Ishikawa (cell line): ENCODE results near the gene CD101.

ENCODE experiments used
- CEBPB ChIP-seq: IDR thresholded peaks from 2 replicates; pipeline ENCODE4 v1.6.1; 2012
- CREB1 ChIP-seq: IDR thresholded peaks from 2 replicates; pipeline ENCODE4 v1.6.1; 2012; ENCODE audit warnings: low read depth
- EGR1 ChIP-seq: IDR thresholded peaks from 2 replicates; pipeline ENCODE4 v1.6.1; 2012
- EP300 ChIP-seq: IDR thresholded peaks from 2 replicates; pipeline ENCODE4 v1.6.1; 2012; ENCODE audit warnings: borderline replicate concordance
- FOXM1 ChIP-seq: IDR thresholded peaks from 2 replicates; pipeline ENCODE4 v1.6.1; 2012; ENCODE audit warnings: low read depth, borderline replicate concordance
- NFIC ChIP-seq: IDR thresholded peaks from 2 replicates; pipeline ENCODE4 v1.6.1; 2012
- RAD21 ChIP-seq: IDR thresholded peaks from 2 replicates; pipeline ENCODE4 v1.6.1; 2012; ENCODE audit warnings: low read depth
- TAF1 ChIP-seq: IDR thresholded peaks from 2 replicates; pipeline ENCODE4 v1.6.1; 2012; ENCODE audit warnings: low read depth, mild to moderate bottlenecking
- TCF12 ChIP-seq: IDR thresholded peaks from 2 replicates; pipeline ENCODE4 v1.6.1; 2012; ENCODE audit warnings: low read depth
- TEAD4 ChIP-seq: IDR thresholded peaks from 2 replicates; pipeline ENCODE4 v1.6.1; 2012
- YY1 ChIP-seq: IDR thresholded peaks from 2 replicates; pipeline ENCODE4 v1.6.1; 2012; ENCODE audit warnings: low read depth
- ZBTB7A ChIP-seq: IDR thresholded peaks from 2 replicates; pipeline ENCODE4 v1.6.1; 2012; ENCODE audit warnings: low read depth
- TF ChIP-seq, protein P1 (sequence below): IDR thresholded peaks from 2 replicates; pipeline ENCODE4 v1.6.1; 2012
- TF ChIP-seq, protein P2 (sequence below): IDR thresholded peaks from 2 replicates; pipeline ENCODE4 v1.6.1; 2012; ENCODE audit warnings: low read depth, mild to moderate bottlenecking
- TF ChIP-seq, protein P3 (sequence below): IDR thresholded peaks from 2 replicates; pipeline ENCODE4 v1.6.1; 2012

CD101 gene

DNA sequence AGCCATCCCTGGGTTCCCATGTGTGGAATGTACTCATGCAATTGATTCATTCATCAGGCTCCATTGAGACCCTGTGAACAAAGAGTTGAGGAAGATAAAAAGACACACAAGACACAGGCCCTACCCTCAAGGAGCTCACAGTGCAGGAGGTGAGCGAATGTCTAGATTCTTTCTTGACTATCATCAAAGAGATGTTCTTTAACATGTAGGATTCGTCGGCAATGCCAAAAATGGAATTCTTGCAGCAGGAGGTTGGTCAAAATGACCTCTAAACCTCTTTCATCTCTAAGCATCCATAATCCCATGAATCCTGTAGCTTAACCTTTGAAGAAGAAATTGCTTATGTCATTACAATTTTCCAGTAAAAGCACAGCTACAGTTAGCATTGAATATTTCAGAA, 30.7 kb downstream of the CD101 start:
- no peak for TF ChIP-seq RAD21
- TF ChIP-seq, protein P1, sequence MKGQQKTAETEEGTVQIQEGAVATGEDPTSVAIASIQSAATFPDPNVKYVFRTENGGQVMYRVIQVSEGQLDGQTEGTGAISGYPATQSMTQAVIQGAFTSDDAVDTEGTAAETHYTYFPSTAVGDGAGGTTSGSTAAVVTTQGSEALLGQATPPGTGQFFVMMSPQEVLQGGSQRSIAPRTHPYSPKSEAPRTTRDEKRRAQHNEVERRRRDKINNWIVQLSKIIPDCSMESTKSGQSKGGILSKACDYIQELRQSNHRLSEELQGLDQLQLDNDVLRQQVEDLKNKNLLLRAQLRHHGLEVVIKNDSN: no peak
- TF ChIP-seq TCF12: no peak
- TF ChIP-seq TAF1: no peak
- TF ChIP-seq YY1: no peak
- TF ChIP-seq EP300: no peak
- TF ChIP-seq CREB1: no peak
- TF ChIP-seq TEAD4: no peak
- no peak for TF ChIP-seq CEBPB
- no peak for TF ChIP-seq EGR1
- TF ChIP-seq, protein P2, sequence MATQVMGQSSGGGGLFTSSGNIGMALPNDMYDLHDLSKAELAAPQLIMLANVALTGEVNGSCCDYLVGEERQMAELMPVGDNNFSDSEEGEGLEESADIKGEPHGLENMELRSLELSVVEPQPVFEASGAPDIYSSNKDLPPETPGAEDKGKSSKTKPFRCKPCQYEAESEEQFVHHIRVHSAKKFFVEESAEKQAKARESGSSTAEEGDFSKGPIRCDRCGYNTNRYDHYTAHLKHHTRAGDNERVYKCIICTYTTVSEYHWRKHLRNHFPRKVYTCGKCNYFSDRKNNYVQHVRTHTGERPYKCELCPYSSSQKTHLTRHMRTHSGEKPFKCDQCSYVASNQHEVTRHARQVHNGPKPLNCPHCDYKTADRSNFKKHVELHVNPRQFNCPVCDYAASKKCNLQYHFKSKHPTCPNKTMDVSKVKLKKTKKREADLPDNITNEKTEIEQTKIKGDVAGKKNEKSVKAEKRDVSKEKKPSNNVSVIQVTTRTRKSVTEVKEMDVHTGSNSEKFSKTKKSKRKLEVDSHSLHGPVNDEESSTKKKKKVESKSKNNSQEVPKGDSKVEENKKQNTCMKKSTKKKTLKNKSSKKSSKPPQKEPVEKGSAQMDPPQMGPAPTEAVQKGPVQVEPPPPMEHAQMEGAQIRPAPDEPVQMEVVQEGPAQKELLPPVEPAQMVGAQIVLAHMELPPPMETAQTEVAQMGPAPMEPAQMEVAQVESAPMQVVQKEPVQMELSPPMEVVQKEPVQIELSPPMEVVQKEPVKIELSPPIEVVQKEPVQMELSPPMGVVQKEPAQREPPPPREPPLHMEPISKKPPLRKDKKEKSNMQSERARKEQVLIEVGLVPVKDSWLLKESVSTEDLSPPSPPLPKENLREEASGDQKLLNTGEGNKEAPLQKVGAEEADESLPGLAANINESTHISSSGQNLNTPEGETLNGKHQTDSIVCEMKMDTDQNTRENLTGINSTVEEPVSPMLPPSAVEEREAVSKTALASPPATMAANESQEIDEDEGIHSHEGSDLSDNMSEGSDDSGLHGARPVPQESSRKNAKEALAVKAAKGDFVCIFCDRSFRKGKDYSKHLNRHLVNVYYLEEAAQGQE: no peak

DNA sequence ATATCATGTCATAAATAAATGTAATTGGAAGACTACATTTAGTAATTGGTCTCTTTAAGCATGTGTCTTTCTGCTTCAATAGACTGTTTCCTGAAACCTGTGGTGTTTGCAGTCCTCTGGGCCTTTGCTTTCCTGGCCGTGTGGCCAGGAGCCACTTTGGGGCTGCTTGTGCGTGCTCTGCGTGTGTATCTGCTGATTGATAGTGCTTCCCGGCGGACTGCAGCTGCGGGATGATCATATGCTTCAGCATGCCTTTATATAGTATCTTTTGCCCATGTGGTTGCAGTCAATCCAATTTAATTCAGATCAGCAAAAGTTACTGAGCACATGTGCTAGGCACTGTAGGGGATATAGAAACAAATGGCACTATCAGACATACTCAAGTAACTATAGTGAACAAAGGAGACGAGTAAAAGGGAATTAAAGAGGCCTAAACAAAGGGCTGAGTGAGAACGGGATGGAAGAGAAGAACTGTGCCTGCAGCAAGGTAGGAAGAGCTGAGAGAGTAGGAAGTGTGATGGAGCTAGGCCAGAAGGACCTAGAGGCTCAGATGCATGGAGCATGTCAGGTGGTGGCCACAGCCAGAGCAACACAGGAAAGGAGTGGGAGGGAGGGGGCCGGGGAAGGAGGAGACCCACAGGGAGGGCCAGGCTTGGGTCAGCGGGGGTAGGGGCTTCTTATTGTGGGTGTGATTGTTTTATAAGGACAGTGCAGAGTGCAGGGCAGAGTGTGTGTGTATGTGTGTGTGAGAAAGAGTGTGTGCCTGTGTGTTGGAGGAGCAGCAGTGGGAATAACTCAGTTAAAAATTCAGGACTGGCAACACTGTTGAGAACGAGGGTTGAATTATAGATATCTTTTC, 31.4 kb downstream of the CD101 start:
- TF ChIP-seq, protein P1: no peak
- no peak for TF ChIP-seq CREB1
- TF ChIP-seq, protein P3, sequence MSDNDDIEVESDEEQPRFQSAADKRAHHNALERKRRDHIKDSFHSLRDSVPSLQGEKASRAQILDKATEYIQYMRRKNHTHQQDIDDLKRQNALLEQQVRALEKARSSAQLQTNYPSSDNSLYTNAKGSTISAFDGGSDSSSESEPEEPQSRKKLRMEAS: no peak
- TF ChIP-seq FOXM1: no peak
- TF ChIP-seq ZBTB7A: no peak
- no peak for TF ChIP-seq CEBPB
- TF ChIP-seq, protein P2: no peak
- TF ChIP-seq TEAD4: no peak
- TF ChIP-seq TAF1: no peak

DNA sequence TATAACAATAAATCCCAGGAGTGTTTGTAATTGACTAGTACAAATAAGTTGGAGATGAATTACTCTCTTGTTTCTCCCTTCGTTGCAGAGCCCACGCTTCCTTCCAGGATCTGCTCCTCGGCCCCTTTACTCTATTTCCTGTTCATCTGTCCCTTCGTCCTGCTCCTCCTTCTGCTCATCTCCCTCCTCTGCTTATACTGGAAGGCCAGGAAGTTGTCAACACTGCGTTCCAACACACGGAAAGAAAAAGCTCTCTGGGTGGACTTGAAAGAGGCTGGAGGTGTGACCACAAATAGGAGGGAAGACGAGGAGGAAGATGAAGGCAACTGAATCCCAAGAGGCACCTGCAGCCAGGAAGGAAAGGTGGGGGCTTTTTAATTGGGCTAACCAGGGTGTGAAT, 32.2 kb downstream of the CD101 start:
- TF ChIP-seq TEAD4 (no peak), RAD21 (no peak), EGR1 (no peak), FOXM1 (no peak), TCF12 (no peak), CREB1 (no peak)
- TF ChIP-seq, protein P2: no peak
- TF ChIP-seq, protein P3: no peak

DNA sequence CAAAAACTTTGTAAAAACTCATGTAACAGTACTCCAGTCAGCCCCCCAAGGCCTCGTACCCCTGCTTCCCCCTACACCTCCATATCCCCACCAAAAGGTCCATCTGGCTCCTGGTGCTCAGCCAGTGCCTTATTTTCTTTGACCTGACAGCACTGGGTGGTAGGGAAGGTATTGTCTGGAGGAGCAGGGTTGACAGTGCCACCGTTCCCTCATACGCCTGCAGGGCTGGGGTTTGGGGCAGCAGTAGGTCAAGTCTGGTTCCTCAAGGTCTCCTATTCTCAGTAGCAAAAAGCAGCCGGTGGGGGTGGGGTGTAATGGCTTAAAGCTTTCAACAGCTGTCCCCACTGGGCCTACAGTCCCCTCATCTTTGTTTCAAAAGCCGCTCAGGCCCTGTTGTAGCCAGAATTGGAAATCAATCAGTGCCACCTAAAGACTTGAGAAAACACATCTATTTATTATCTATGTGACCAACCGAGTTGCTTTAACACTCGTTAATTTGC, 33.3 kb downstream of the CD101 start:
- no peak for TF ChIP-seq NFIC
- no peak for TF ChIP-seq RAD21
- TF ChIP-seq TCF12: no peak
- no peak for TF ChIP-seq EGR1

DNA sequence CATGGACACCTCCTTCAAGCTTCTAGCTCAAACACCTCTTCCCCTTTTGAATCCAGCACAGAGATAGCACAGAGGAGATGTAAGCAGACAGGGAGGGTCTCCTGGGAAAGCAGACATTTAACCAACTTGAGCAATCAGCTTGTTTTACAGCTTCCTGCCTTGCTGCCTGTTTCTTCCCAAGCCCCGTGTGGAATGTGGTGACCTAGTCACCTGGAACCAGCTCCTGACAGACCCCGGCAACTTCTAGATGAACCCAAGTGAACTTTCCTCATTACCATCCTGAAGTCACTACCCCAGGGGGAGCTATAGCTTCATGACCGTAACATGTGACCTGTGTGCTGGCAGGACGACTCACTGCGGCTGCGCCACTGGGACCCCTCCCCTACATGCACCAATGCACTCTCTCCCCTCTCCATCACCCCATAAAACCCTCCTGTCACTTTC, 34.5 kb downstream of the CD101 start:
- no peak for TF ChIP-seq TAF1
- TF ChIP-seq RAD21: no peak
- TF ChIP-seq YY1: no peak
- TF ChIP-seq, protein P1: no peak
- TF ChIP-seq EP300: no peak
